ENCODE measurements around the gene CD48. TPM values are rescaled to one million over a fixed set of nuclear protein-coding genes. Genes with fewer than 3 reads are reported as not detected.

The CD48 gene
- total RNA-seq, 2 donors from 2014 or later = 1.9 to 5.5 TPM

Other genes starting within 250 kb of the CD48 start
- gene SLAMF6, start 188.6 kb downstream of the CD48 start, total RNA-seq = 1 to 10 TPM in 1 of 2 donors, under 1 TPM in 1; 0.55 to 1.4 TPM
- 1 to 10 TPM; 4.8 to 7.7 TPM for gene CD84, start 132.3 kb downstream of the CD48 start, total RNA-seq
- gene SLAMF1, start 64.8 kb downstream of the CD48 start, total RNA-seq = under 1 TPM; 0.91 to 0.94 TPM
- gene SLAMF7, start 27.4 kb upstream of the CD48 start, total RNA-seq = 1 to 10 TPM in 1 of 2 donors, under 1 TPM in 1; 0.68 to 1.9 TPM
- under 1 TPM; 0.65 to 0.71 TPM for gene LY9, start 84.4 kb upstream of the CD48 start, total RNA-seq
- gene CD244, start 151.1 kb upstream of the CD48 start, total RNA-seq = under 1 TPM; 0.50 to 0.80 TPM
- gene ITLN1, start 173.4 kb upstream of the CD48 start, total RNA-seq = 100 to 1,000 TPM; 143 to 389 TPM
- gene ITLN2, start 243.0 kb upstream of the CD48 start, total RNA-seq = under 1 TPM; 0.21 to 0.97 TPM

Data from left cardiac atrium (tissue), 2 donors.